OCI-LY1 (cell line): ENCODE results near the gene RAPGEF1.

Source experiments
- CTCF ChIP-seq: fragments of 200-600 bp; sonication (generic), shearing (Covaris generic); IDR thresholded peaks from 2 replicates; pipeline ENCODE4 v1.5.1; 2017; ENCODE audit warnings: mild to moderate bottlenecking, antibody characterized with exemption, low read length, moderate library complexity, mixed read lengths
- EZH2 ChIP-seq: fragments of 200-600 bp; sonication (generic), shearing (Covaris generic); IDR thresholded peaks from 2 replicates; pipeline ENCODE4 v1.8.0; 2017; ENCODE audit warnings: borderline replicate concordance, mixed run types, mild to moderate bottlenecking, antibody characterized with exemption, low read length, moderate library complexity, mixed read lengths

GRCh38 chr9:131582056-131582455, 157.8 kb downstream of the RAPGEF1 start:
- TF ChIP-seq CTCF, result no peak
- no peak for TF ChIP-seq EZH2
